T-helper 2 cell treated with Interferon-gamma antibody and Interleukin-4, amounts not matched to agents 5 μg/mL and 100 μg/mL, for 36 hours (primary cell): Measurements from ENCODE around the gene FBXO27.
"Not testable (repeated sequence)": the region's sequence is repeated elsewhere in the genome, so short reads cannot be mapped to it uniquely, and the experiment has no call there.

Source experiments
- DNase-seq: peaks from one replicate; pipeline ENCODE4 v3.0.0; 2021; ENCODE audit warnings: low spot score
- H3K27ac Mint-ChIP-seq: one replicate; pipeline ENCODE4 v1.8.0; 2021; ENCODE audit warnings: mild to moderate bottlenecking, mixed read lengths
- H3K27me3 Mint-ChIP-seq: one replicate; pipeline ENCODE4 v1.8.0; 2021; ENCODE audit warnings: low read depth, mixed read lengths
- H3K36me3 Mint-ChIP-seq: one replicate; pipeline ENCODE4 v1.8.0; 2021; ENCODE audit warnings: low read depth, mixed read lengths
- H3K4me1 Mint-ChIP-seq: one replicate; pipeline ENCODE4 v1.8.0; 2021; ENCODE audit warnings: low read depth, mixed read lengths
- H3K4me3 Mint-ChIP-seq: one replicate; pipeline ENCODE4 v1.8.0; 2022; ENCODE audit warnings: mild to moderate bottlenecking, moderate library complexity, mixed read lengths
- H3K9me3 Mint-ChIP-seq: one replicate; pipeline ENCODE4 v1.8.0; 2021; ENCODE audit warnings: mixed read lengths

Gene FBXO27

DNA sequence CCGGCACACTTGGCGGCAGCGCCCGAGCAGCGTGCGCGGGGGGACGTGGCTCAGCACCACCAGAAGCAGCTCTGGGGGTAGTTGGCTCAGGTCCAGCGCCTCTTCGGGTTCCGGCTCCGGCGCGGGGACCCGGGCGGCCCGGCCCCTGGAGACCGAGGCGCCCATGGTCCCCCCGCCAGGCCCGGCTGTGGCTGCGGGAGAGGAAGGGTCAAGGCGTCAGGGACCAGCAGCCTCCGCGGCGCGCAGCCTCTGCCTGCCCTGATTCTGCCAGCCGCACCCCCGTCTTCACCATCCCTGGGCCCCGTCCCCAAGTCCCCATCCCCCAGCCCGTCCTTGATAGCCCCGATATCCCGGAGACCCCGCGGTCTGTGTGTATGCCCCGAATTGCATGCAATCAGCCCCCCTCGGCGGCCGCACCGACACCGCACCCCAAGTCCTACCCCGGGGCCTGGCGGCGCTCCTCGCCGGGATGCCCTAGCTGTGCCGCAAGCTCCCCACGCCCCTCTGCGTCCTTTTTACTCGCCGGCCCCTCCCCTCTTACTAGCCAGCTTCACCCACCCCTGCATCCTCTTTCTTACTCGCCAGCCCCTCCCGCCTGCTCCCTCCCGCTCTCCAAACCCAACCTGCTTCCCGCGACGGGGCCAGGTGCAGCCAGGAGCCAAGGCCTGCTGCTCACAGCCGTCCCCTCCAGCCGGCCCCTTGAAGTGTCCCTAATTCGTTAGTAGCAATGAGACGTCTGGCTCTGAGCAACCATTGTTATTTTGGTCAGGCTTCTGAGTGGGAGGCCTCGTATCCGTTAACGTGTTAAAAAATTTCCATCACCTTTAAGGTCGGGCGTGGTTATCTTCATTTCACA is at the start of gene FBXO27:
TSS of gene FBXO27 (minus strand) at position 487 of the 856 bp plus-strand sequence. CDS start at position 165, 322 bp downstream.
- Mint-ChIP-seq H3K4me3 (peak within 1 kb of the TSS; percentile 59), H3K27ac (no peak within 1 kb of the TSS), H3K9me3 (no peaks in the 10 kb centered on the region), H3K4me1 (no peaks in the 10 kb centered on the region), H3K27me3 (peaks cover 28% of the 10 kb centered on the region), H3K36me3 (no peaks in the 10 kb centered on the region)
- DNase-seq = no peak

- peaks cover 50% of the 10 kb centered on the region for H3K27me3 Mint-ChIP-seq
These were observed 48.1 kb upstream of the FBXO27 start for GRCh38 chr19:39080431-39080830.

DNA sequence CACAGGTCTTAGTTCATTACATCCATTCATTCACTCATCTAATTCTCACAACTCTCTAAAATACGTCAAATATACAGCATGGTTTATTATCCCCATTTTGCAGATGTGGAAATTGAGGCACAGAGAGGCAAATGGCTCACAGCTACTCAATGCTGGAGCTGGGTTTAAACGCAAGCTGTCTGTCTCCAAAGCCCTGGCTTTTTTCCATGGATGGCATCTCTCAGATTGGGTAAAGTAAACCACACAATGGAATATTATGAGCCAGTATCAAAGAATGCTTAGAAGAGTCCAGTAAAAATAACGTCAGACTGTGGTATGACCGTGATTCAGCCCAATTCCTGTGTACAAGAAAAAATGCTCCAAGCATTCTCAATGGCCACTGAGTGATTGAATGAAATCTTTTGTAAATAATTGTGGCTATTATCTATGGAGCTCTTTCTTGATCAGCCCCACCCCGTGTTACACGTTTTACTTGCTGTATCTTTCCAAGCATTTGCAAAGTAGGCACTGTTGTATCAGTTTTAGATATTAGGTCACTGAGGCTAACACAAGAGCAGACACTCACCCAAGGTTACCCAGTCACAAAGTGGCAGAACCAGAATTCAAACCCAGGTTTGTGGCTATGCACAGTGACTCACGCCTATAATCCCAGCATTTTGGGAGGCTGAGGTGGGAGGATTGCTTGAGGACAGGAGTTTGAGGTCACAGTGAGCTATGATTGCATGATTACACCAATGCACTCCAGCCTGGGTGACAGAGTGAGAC is 46.3 kb upstream of the FBXO27 start:
- no peak for DNase-seq
- H3K27me3 Mint-ChIP-seq = peaks cover 37% of the 10 kb centered on the region

More at GRCh38 chr19:39080431-39080830, 48.1 kb upstream of the FBXO27 start:
- Mint-ChIP-seq H3K4me1 (peaks cover 3% of the 10 kb centered on the region), H3K27ac (no peak overlapping the region), H3K4me3 (no peak overlapping the region), H3K9me3 (no peaks in the 10 kb centered on the region), H3K36me3 (no peaks in the 10 kb centered on the region)
- DNase-seq = no peak

GRCh38 chr19:39077323-39077722 is 45.0 kb upstream of the FBXO27 start:
- H3K36me3 Mint-ChIP-seq = no peaks in the 10 kb centered on the region
- no peak for DNase-seq
- no peaks in the 10 kb centered on the region for H3K9me3 Mint-ChIP-seq
- H3K27ac Mint-ChIP-seq = no peak overlapping the region
- no peak overlapping the region for H3K4me3 Mint-ChIP-seq
- peaks cover 6% of the 10 kb centered on the region for H3K4me1 Mint-ChIP-seq
- peaks cover 24% of the 10 kb centered on the region for H3K27me3 Mint-ChIP-seq

More for the DNA sequence above, 46.3 kb upstream of the FBXO27 start:
- Mint-ChIP-seq H3K4me3 (no peak overlapping the region), H3K4me1 (peaks cover 5% of the 10 kb centered on the region), H3K36me3 (no peaks in the 10 kb centered on the region), H3K27ac (no peak overlapping the region), H3K9me3 (no peaks in the 10 kb centered on the region)

DNA sequence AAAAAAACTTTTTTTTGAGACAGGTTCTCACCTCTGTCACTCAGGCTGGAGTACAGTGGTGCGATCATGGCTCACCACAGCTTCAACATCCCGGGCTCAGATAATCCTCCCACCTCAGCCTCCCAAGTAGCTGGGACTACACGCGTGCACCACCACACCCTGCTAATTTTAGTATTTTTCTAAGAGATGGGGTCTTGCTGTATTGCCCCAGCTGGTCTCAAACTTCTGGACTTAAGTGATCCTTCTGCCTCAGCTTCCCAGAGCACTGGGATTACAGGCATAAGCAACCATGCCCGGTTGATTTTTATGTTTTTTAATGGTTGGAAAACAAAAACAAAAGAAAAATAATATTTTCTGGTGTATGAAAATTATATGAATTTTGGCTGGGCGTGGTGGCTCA is 42.6 kb upstream of the FBXO27 start:
- Mint-ChIP-seq H3K27ac (no peak overlapping the region), H3K4me3 (no peak overlapping the region), H3K27me3 (peaks cover 9% of the 10 kb centered on the region), H3K9me3 (no peaks in the 10 kb centered on the region), H3K36me3 (no peaks in the 10 kb centered on the region), H3K4me1 (peaks cover 6% of the 10 kb centered on the region)
- no peak for DNase-seq

DNA sequence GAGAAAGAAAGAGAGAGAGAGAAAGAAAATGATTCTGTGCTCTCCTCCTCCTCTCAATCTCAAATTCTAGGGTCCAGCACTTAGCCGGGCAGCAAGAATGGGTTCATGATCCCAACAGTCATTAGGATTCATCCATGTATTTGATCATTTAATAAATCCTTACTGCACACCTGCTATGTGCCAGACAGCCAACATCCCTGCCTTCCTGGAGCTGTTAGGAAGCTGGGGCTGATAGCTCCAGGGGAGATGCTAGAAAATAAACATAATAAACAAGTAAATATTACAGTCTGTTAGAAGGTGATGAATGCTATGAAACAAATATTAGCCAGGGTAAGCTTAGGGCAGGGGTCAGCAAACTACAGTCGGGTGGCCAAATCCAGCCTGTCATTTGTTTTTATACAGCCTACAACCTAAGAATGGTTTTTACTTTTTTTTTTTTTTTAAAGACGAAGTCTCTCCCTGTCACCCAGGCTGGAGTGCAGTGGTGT is 41.9 kb upstream of the FBXO27 start:
- Mint-ChIP-seq H3K27ac (no peak overlapping the region), H3K9me3 (no peaks in the 10 kb centered on the region), H3K4me3 (no peak overlapping the region), H3K36me3 (no peaks in the 10 kb centered on the region), H3K4me1 (peaks cover 6% of the 10 kb centered on the region), H3K27me3 (peaks cover 7% of the 10 kb centered on the region)
- DNase-seq = no peak

DNA sequence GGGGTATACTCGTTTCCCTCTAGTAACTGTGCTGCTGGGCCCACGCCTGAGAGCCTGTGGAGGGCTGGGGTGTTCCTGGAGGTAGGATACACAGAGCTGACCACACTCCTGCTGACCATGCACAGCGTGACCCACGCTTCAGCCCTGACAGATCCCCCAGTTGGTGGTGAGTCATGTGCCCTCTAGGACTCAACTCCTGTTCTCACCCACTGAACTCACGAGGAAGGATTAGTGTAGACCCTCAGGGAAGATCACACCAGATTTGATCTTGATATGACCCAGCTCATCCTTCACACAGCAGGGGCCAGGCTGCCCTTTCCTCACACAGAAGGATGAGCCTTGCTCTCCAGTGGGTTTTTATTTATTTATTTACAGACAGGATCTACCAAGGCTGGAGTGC is 38.5 kb upstream of the FBXO27 start:
- Mint-ChIP-seq H3K4me3 (no peak overlapping the region), H3K9me3 (no peaks in the 10 kb centered on the region), H3K27me3 (peaks cover 3% of the 10 kb centered on the region), H3K36me3 (no peaks in the 10 kb centered on the region), H3K4me1 (peaks cover 6% of the 10 kb centered on the region), H3K27ac (no peak overlapping the region)
- no peak for DNase-seq

DNA sequence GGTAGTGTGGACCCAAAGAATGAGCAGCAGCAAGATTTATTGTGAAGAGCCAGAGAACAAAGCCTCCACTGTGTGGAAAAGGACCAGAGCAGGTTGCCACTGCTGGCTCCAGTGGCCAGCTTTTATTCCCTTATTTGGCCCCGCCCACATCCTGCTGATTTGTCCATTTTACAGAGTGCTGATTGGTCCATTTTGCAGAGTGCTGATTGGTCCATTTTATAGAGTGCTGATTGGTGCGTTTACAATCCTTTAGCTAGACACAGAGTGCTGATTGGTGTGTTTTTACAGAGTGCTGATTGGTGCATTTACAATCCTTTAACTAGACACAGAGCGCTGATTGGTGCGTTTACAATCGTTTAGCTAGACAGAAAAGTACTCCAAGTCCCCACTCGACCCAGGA is 35.9 kb upstream of the FBXO27 start:
- H3K36me3 Mint-ChIP-seq, H3K27ac Mint-ChIP-seq: not testable (repeated sequence)

GRCh38 chr19:39067104-39067503 is 34.8 kb upstream of the FBXO27 start:
- no peaks in the 10 kb centered on the region for H3K4me1 Mint-ChIP-seq
- no peaks in the 10 kb centered on the region for H3K36me3 Mint-ChIP-seq
- no peak overlapping the region for H3K4me3 Mint-ChIP-seq
- H3K27ac Mint-ChIP-seq = no peak overlapping the region
- H3K27me3 Mint-ChIP-seq = peaks cover 2% of the 10 kb centered on the region
- no peak for DNase-seq
- H3K9me3 Mint-ChIP-seq = no peaks in the 10 kb centered on the region

More for the DNA sequence above, 35.9 kb upstream of the FBXO27 start:
- not testable (repeated sequence) for H3K9me3 Mint-ChIP-seq, H3K4me1 Mint-ChIP-seq, DNase-seq, H3K27me3 Mint-ChIP-seq, H3K4me3 Mint-ChIP-seq

- H3K9me3 Mint-ChIP-seq = peaks cover 3% of the 10 kb centered on the region
- H3K27me3 Mint-ChIP-seq = peaks cover 3% of the 10 kb centered on the region
- no peak overlapping the region for H3K4me3 Mint-ChIP-seq
- peaks cover 6% of the 10 kb centered on the region for H3K4me1 Mint-ChIP-seq
- no peak for DNase-seq
- H3K27ac Mint-ChIP-seq = no peak overlapping the region
- H3K36me3 Mint-ChIP-seq = no peaks in the 10 kb centered on the region
These were observed 33.6 kb upstream of the FBXO27 start for GRCh38 chr19:39065928-39066327.

DNA sequence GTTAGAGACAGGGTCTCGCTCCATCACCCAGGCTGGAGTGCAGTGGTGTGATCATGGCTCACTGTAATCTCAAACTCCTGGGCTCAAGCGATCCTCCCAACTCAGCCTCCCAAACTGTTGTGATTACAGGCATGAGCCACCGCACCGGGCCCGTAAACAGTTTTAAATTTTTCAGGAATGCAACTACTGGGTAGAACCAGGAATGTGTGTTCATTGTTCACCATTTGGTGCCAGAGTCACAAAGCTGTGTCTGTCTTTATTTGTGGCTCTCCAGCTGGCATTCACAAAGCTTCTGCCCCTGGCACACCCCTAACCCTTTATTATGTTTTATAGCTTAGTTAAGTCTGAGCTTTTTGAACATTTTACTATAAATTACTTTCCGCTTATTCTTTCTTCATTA is 32.1 kb upstream of the FBXO27 start:
- Mint-ChIP-seq H3K36me3 (no peaks in the 10 kb centered on the region), H3K9me3 (peaks cover 3% of the 10 kb centered on the region), H3K4me3 (no peak overlapping the region), H3K27ac (no peak overlapping the region), H3K4me1 (peaks cover 6% of the 10 kb centered on the region), H3K27me3 (peaks cover 7% of the 10 kb centered on the region)
- DNase-seq = no peak

GRCh38 chr19:39060171-39060570 is 27.8 kb upstream of the FBXO27 start:
- Mint-ChIP-seq H3K9me3 (peaks cover 3% of the 10 kb centered on the region), H3K36me3 (no peaks in the 10 kb centered on the region), H3K4me3 (no peak overlapping the region), H3K4me1 (peaks cover 6% of the 10 kb centered on the region), H3K27me3 (peaks cover 6% of the 10 kb centered on the region), H3K27ac (no peak overlapping the region)
- DNase-seq = no peak

DNA sequence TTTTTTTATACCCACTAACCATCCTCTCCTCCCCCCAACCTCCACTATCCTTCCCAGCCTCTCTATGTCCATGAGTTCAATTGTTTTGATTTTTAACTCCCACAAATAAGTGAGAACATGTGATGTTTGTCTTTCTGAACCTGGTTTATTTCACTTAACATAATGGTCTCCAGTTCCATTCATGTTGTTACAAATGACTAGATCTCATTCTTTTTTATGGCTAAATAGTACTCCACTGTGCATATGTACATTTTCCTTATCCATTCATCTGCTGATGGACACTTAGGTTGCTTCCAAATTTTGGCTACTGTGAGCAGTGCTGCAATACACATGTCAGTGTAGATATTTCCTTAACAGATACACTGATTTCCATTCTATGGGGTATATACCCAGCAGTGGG is 27.0 kb upstream of the FBXO27 start:
- H3K9me3 Mint-ChIP-seq = peaks cover 3% of the 10 kb centered on the region
- H3K27ac Mint-ChIP-seq = no peak overlapping the region
- H3K4me3 Mint-ChIP-seq = no peak overlapping the region
- H3K27me3 Mint-ChIP-seq = peaks cover 6% of the 10 kb centered on the region
- no peak for DNase-seq
- no peaks in the 10 kb centered on the region for H3K36me3 Mint-ChIP-seq
- peaks cover 6% of the 10 kb centered on the region for H3K4me1 Mint-ChIP-seq

DNA sequence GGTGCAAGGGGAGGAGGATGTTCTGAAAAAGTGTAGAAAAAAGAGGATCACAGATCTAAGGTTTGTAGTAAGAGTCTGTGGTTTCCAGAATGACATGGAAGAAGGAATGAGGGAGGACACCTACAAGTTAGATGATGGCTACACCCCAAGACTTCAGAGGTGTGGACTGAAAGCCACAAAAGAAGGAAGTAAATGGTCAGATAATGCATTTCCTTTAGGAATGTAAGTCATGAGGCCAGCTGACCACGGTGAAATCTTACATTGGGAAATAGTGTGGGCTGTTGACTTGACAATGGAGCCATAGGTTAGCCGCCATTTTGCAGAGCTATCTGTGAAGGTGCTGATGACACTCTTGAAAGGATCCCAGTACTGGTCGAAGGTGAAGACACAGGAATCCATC is 25.3 kb upstream of the FBXO27 start:
- Mint-ChIP-seq H3K4me3 (no peak overlapping the region), H3K9me3 (peaks cover 3% of the 10 kb centered on the region), H3K27ac (no peak overlapping the region), H3K4me1 (peaks cover 6% of the 10 kb centered on the region), H3K27me3 (peaks cover 6% of the 10 kb centered on the region), H3K36me3 (no peaks in the 10 kb centered on the region)
- no peak for DNase-seq
